Measurements from ENCODE around the gene PCDHGA8. TPM values are rescaled to one million over a fixed set of nuclear protein-coding genes. Genes with fewer than 3 reads are reported as not detected.
"Not testable (repeated sequence)": the region's sequence is repeated elsewhere in the genome, so short reads cannot be mapped to it uniquely, and the experiment has no call there.

PCDHGA8 gene
- total RNA-seq, 2 donors from 2014 or later = 2.0 to 2.4 TPM

DNA sequence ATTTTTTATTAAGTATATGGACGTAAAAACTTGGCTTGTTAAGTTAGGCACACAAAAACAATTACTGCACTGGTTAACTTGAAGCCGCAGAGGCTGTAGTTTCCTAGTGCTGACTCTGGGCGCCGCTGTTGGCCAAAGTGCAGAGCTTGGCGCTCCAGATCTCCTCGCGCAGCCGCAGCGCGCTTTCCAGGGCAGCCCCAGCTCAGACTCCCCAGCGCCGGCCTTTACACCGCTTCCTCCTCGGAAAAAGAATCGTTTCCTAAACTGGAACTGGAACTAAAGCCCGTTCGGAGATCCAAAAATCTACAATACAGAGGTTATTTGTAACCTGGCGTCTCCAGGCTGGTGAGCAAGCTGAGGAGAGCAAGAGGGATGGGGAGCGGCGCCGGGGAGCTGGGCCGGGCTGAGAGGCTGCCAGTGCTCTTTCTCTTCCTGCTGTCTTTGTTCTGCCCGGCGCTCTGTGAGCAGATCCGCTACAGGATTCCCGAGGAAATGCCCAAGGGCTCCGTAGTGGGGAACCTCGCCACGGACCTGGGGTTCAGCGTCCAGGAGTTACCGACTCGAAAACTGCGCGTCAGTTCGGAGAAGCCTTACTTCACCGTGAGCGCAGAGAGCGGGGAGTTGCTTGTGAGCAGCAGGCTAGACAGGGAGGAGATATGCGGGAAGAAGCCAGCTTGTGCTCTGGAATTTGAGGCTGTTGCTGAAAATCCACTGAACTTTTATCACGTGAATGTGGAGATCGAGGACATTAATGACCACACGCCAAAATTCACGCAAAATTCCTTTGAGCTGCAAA lies 5.5 kb downstream of the PCDHGA8 start, which contains the start of gene PCDHGB5:
Gene PCDHGB5 (plus strand): TSS at position 192 of the 796 bp plus-strand sequence. CDS start 181 bp downstream, at position 373.
- intact Hi-C loops (cut with DNase I) = not testable (repeated sequence)
- peak; percentile 54 for DNase-seq (ENCODE audit: low spot score)

DNA sequence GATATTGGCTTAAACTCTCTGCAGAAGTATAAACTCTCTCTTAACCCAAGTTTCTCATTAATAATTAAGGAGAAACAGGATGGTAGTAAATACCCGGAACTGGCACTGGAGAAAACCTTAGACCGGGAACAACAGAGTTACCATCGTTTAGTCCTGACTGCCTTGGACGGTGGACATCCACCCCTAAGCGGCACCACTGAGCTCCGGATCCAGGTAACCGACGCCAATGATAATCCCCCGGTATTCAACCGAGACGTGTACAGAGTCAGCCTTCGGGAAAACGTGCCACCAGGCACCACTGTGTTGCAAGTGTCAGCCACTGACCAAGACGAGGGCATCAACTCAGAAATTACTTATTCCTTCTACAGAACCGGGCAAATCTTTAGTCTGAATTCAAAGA lies 6.2 kb downstream of the PCDHGA8 start:
- DNase-seq (ENCODE audit: low spot score) = no peak
- intact Hi-C loops (cut with DNase I) = no loop called here

DNA sequence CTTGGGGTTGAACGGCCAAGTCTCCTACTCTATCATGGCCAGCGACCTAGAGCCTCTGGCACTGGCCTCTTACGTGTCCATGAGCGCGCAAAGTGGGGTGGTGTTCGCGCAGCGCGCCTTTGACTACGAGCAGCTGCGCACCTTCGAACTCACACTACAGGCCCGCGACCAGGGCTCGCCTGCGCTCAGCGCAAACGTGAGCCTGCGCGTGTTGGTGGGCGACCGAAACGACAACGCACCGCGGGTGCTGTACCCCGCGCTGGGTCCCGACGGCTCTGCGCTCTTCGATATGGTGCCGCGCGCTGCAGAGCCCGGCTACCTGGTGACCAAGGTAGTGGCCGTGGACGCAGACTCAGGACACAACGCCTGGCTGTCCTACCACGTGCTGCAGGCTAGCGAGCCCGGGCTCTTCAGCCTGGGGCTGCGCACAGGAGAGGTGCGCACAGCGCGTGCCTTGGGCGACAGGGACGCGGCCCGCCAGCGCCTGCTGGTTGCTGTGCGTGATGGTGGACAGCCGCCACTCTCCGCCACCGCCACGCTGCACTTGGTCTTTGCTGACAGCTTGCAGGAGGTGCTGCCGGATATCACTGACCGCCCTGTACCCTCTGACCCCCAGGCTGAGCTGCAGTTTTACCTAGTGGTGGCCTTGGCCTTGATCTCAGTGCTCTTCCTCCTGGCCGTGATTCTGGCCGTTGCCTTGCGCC lies 7.3 kb downstream of the PCDHGA8 start:
- intact Hi-C loops (cut with DNase I) = no loop called here
- DNase-seq (ENCODE audit: low spot score) = peak; percentile 74

DNA sequence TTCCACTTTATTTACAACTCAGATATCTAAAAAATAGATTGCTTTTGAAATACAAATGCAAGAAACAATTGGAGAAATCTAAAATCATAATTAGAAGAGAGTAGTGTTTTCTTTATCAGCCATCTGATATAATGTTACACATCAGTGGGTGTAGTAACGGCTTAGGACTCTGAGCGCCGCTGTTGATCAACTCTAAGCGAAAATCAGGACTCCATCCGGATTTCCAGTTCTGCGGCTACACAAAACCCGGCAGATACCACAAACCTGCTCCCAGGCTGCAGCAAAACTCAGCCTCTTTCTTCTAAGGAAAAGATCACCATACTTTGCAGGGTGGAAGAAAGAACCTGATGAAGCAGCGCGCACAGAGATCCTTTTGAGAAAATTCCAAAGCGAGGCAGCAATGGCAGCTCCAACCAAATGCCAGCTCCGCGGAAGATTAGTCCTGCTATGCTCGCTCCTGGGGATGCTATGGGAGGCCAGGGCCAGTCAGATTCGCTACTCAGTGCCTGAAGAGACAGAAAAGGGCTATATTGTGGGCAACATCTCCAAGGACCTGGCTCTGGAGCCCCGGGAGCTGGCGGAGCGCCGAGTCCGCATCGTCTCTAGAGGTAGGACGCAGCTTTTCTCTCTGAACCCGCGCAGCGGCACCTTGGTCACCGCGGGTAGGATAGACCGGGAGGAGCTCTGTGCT lies 10.3 kb downstream of the PCDHGA8 start, which contains the start of gene PCDHGA9:
Gene PCDHGA9 (plus strand): TSS at position 226 of the 691 bp plus-strand sequence. CDS start 175 bp downstream, at position 401.
- intact Hi-C loops (cut with DNase I) = no loop called here
- DNase-seq (ENCODE audit: low spot score) = no peak

DNA sequence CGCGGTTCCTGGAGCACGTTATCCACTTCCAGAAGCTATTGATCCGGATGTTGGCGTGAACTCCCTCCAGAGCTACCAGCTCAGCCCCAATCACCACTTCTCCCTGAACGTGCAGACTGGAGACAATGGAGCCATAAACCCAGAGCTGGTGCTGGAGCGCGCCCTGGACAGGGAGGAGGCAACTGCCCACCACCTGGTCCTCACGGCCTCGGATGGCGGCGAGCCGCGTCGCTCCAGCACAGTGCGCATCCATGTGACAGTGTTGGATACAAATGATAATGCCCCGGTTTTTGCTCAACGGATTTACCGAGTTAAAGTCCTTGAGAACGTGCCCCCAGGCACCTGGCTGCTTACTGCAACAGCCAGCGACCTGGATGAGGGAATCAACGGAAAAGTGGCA lies 11.0 kb downstream of the PCDHGA8 start:
- intact Hi-C loops (cut with DNase I) = no loop called here

DNA sequence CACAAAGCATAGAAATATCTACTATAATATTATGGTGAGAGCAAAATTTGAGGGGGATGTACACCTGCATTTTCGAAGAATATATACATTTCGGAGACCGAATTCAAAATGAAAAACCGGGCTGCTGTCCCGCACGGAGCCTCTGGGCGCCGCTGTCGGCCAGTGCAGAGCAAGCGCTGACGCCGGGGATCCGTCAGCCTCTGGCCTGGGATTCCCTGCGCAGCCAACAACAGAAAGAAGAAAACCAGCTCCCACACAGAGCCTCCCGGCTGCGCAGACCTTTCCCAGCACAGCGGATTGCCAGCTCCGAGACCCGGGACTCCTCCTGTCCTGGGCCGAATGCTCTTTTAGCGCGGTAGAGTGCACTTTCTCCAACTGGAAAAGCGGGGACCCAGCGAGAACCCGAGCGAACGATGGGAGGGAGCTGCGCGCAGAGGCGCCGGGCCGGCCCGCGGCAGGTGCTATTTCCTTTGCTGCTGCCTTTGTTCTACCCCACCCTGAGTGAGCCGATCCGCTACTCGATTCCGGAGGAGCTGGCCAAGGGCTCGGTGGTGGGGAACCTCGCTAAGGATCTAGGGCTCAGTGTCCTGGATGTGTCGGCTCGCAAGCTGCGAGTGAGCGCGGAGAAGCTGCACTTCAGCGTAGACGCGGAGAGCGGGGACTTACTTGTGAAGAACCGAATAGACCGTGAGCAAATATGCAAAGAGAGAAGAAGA lies 15.5 kb downstream of the PCDHGA8 start, which contains the start of gene PCDHGB6:
Gene PCDHGB6 (plus strand): TSS at position 232 of the 716 bp plus-strand sequence. CDS start 182 bp downstream, at position 414.
- intact Hi-C loops (cut with DNase I) = not testable (repeated sequence)

More for the DNA sequence above, 11.0 kb downstream of the PCDHGA8 start:
- no peak for DNase-seq (ENCODE audit: low spot score)

DNA sequence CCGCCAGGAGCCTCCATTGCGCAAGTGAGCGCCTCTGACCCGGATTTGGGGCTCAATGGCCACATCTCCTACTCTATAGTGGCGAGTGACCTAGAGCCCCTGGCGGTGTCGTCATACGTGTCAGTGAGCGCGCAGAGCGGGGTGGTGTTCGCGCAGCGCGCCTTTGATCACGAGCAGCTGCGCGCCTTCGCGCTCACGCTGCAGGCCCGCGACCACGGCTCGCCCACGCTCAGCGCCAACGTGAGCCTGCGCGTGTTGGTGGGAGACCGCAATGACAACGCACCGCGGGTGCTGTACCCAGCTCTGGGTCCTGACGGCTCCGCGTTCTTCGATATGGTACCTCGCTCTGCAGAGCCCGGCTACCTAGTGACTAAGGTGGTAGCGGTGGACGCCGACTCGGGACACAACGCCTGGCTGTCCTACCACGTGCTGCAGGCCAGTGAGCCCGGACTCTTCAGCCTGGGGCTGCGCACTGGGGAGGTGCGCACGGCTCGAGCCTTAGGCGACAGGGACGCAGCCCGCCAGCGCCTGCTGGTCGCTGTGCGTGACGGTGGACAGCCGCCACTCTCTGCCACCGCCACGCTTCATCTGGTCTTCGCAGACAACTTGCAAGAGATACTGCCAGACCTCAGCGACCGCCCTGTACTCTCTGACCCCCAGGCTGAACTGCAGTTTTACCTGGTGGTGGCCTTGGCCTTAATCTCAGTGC lies 17.3 kb downstream of the PCDHGA8 start:
- intact Hi-C loops (cut with DNase I) = loop anchor here (10.0 kb wide), 2 partner anchors 145 to 155 kb away; no protein-coding TSS in a partner anchor
- peak; percentile 63 for DNase-seq (ENCODE audit: low spot score)

More for the DNA sequence above, 15.5 kb downstream of the PCDHGA8 start, which contains the start of gene PCDHGB6:
- peak; percentile 78 for DNase-seq (ENCODE audit: low spot score)

DNA sequence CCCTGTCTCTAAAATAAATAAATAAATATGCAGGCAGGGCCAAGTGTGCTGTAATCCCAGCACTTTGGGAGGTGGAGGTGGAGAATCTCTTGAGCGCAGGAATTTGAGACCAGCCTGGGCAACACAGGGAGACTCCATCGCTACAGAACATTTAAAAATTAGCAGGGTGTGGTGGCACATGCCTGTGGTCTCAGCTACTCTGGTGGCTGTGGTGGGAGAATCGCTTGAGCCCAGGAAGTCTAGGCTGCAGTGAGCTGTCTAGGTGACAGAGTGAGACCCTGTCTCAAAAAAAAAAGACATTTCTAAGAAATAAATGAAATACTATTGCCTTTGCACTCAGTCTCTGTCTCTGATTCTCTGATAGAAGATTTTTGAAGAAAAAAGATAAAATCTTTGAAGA lies 19.1 kb downstream of the PCDHGA8 start:
- intact Hi-C loops (cut with DNase I) = loop anchor here (10.0 kb wide), 2 partner anchors 143 to 153 kb away; no protein-coding TSS in a partner anchor
- no peak for DNase-seq (ENCODE audit: low spot score)

DNA sequence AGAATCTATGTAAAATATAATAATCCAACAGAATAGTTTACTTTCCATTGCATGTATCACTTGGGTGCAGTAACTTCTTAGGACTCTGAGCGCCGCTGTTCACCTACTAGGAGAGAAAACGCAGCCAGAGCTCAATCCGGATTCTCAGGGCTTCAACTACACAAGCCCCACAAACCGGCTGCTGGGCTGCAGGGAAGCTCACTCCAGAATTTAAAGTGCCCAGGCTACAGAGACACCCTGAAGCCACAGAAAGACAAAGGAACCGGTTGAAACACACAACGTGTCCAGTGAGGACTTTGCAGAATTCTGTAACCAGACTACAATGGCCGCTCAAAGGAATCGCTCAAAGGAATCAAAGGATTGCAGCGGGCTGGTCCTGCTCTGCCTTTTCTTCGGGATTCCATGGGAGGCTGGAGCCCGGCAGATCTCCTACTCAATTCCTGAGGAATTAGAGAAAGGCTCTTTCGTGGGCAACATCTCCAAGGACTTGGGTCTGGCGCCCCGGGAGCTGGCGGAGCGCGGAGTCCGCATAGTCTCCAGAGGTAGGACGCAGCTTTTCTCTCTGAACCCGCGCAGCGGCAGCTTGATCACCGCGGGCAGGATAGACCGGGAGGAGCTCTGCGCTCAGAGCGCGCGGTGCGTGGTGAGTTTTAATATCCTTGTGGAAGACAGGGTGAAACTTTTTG lies 20.6 kb downstream of the PCDHGA8 start, which contains the start of gene PCDHGA10:
Gene PCDHGA10 (plus strand): TSS at position 134 of the 686 bp plus-strand sequence. CDS start 189 bp downstream, at position 323.
- DNase-seq (ENCODE audit: low spot score) = peak; percentile 73
- intact Hi-C loops (cut with DNase I) = loop anchor here (10.0 kb wide), 2 partner anchors 142 to 152 kb away; no protein-coding TSS in a partner anchor

DNA sequence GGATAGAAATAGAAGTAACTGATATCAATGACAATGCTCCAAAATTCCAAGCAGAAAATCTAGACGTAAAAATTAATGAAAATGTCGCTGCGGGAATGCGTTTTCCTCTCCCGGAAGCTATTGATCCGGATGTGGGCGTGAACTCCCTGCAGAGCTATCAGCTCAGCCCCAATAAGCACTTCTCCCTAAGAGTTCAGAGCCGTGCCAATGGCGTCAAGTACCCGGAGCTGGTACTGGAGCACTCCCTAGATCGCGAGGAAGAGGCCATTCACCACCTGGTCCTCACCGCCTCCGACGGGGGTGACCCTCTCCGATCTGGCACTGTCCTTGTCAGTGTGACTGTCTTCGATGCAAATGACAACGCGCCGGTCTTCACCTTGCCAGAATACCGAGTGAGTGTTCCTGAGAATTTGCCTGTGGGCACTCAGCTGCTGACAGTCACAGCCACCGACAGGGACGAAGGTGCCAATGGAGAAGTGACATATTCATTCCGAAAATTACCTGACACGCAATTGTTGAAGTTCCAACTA lies 21.2 kb downstream of the PCDHGA8 start:
- DNase-seq (ENCODE audit: low spot score) = peak; percentile 73

DNA sequence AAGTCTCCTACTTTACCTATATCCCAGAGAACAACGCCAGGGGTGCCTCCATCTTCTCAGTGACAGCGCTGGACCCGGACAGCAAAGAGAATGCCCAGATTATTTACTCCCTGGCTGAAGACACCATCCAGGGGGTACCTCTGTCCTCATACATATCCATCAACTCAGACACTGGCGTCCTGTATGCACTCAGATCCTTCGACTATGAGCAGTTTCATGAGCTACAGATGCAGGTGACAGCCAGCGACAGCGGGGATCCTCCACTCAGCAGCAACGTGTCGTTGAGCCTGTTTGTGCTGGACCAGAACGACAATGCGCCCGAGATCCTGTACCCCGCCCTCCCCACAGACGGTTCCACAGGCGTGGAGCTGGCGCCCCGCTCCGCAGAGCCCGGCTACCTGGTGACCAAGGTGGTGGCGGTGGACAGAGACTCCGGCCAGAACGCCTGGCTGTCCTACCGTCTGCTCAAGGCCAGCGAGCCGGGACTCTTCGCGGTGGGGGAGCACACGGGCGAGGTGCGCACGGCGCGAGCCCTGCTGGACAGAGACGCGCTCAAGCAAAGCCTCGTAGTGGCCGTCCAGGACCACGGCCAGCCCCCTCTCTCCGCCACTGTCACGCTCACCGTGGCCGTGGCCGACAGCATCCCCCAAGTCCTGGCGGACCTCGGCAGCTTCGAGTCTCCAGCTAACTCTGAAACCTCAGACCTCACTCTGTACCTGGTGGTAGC lies 22.3 kb downstream of the PCDHGA8 start:
- not testable (repeated sequence) for DNase-seq (ENCODE audit: low spot score)
- intact Hi-C loops (cut with DNase I) = loop anchor here (10.0 kb wide), 2 partner anchors 140 to 150 kb away; no protein-coding TSS in a partner anchor

More for the DNA sequence above, 21.2 kb downstream of the PCDHGA8 start:
- intact Hi-C loops (cut with DNase I) = loop anchor here (10.0 kb wide), 2 partner anchors 141 to 151 kb away; no protein-coding TSS in a partner anchor

DNA sequence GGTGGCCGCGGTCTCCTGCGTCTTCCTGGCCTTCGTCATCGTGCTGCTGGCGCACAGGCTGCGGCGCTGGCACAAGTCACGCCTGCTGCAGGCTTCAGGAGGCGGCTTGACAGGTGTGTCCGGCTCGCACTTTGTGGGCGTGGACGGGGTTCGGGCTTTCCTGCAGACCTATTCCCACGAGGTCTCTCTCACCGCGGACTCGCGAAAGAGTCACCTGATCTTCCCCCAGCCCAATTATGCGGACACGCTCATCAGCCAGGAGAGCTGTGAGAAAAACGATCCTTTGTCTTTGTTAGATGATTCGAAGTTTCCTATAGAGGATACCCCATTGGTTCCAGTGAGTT lies 22.8 kb downstream of the PCDHGA8 start:
- intact Hi-C loops (cut with DNase I) = loop anchor here (10.0 kb wide), 2 partner anchors 140 to 150 kb away; no protein-coding TSS in a partner anchor

DNA sequence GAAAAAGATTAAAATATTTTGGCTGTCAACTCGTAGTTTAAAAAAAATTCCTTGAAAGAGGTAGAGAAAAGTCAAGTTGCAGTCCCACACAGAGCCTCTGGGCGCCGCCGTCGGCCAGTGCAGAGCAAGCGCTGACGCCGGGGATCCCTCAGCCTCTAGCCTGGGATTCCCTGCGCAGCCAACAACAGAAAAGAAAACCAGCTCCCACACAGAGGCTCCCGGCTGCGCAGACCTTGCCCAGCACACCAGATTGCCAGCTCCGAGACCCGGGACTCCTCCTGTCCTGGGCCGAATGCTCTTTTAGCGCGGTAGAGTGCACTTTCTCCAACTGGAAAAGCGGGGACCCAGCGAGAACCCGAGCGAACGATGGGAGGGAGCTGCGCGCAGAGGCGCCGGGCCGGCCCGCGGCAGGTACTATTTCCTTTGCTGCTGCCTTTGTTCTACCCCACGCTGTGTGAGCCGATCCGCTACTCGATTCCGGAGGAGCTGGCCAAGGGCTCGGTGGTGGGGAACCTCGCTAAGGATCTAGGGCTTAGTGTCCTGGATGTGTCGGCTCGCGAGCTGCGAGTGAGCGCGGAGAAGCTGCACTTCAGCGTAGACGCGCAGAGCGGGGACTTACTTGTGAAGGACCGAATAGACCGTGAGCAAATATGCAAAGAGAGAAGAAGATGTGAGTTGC lies 25.2 kb downstream of the PCDHGA8 start, which contains the start of gene PCDHGB7:
Gene PCDHGB7 (plus strand): TSS at position 184 of the 679 bp plus-strand sequence. CDS start 183 bp downstream, at position 367.
- intact Hi-C loops (cut with DNase I) = loop anchor here (10.0 kb wide), 2 partner anchors 137 to 147 kb away; no protein-coding TSS in a partner anchor
- peak; percentile 90 for DNase-seq (ENCODE audit: low spot score)

More for the DNA sequence above, 22.8 kb downstream of the PCDHGA8 start:
- peak; percentile 72 for DNase-seq (ENCODE audit: low spot score)

DNA sequence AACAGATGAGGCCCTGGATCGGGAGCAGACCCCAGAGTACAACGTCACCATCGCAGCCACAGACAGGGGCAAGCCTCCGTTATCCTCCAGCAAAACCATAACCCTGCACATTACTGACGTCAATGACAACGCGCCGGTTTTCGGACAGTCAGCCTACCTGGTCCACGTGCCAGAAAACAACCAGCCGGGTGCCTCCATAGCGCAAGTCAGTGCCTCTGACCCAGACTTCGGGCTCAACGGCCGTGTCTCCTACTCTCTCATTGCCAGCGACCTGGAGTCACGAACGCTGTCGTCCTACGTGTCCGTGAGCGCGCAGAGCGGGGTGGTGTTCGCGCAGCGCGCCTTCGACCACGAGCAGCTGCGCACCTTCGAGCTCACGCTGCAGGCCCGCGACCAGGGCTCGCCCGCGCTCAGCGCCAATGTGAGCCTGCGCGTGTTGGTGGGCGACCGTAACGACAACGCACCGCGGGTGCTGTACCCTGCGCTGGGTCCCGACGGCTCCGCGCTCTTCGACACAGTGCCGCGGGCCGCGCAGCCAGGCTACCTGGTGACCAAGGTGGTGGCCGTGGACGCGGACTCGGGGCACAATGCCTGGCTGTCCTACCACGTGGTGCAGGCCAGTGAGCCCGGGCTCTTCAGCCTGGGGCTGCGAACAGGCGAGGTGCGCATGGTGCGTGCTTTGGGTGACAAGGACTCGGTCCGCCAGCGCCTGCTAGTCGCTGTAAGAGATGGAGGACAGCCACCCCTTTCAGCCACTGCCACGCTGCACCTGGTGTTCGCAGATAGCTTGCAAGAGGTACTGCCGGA lies 26.8 kb downstream of the PCDHGA8 start:
- intact Hi-C loops (cut with DNase I) = loop anchor here (10.0 kb wide), 2 partner anchors 136 to 146 kb away; no protein-coding TSS in a partner anchor

More for the DNA sequence above, 26.8 kb downstream of the PCDHGA8 start:
- no peak for DNase-seq (ENCODE audit: low spot score)
